ENCODE results near the gene FCRL3. TPM values are rescaled to one million over a fixed set of nuclear protein-coding genes. Genes with fewer than 3 reads are reported as not detected.

Gene FCRL3
- total and polyA plus RNA-seq, 2 of the 4 experiments (the other 2 are of a cell fraction) = not detected

DNA sequence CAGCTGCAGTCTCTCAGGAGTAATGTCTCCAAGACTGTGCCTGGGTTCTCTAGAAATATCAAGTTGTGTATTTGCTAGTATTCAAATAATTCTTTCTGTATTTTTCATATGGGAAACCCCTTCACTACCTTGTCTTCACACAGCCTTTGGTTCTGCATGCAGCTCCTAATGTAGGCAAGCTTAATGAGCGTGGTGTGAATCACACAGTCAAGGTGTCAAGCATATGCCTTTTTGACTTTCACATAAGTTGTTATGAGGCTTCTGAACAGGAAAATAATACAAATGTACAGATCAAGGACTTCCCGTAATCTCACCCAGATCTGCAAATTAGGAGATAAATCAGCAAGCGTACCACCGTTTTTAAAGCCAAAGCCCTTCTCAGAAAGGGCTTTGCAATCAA, at the start of gene FCRL3 (continued):
- TF ChIP-seq CTCF (conservative IDR thresholded peaks at IDR 0.05; ENCODE audit: low read depth, low read length) (no peak), POLR2A (IDR thresholded peaks at IDR 0.05; ENCODE audit: low read depth, low read length) (no peak), BHLHE40 (IDR thresholded peaks at IDR 0.05; ENCODE audit: low read depth, low read length) (no peak), CEBPB (IDR thresholded peaks at IDR 0.05; ENCODE audit: low read depth, low read length) (no peak)

- H2AFZ ChIP-seq (replicated peaks; ENCODE audit: low read length, poor library complexity) = no peak overlapping the region
- H3K9ac ChIP-seq (ENCODE audit: low read depth, low read length) = no peak overlapping the region
- CTCF ChIA-PET = no interaction called here
- in situ Hi-C loops (cut with MboI; ENCODE audit: low sequenced_read_pairs) = no loop called here
- no peak overlapping the region for H2AK5ac ChIP-seq (ENCODE audit: low read depth, low read length)
- no peaks in the 10 kb centered on the region for H3K4me1 ChIP-seq (ENCODE audit: control insufficient read depth, insufficient read depth, low read length)
- no peak overlapping the region for H3K56ac ChIP-seq (ENCODE audit: extremely low read depth, insufficient read depth, low read length)
- H2AK9ac ChIP-seq (replicated peaks; ENCODE audit: low read depth, low read length, poor library complexity) = no peak overlapping the region
- no peaks in the 10 kb centered on the region for H3K27me3 ChIP-seq (ENCODE audit: control insufficient read depth, insufficient read depth, low read length)
- dilution Hi-C loops (cut with HindIII; ENCODE audit: low sequenced_read_pairs, unreplicated experiment) = no loop called here
- H3K9me3 ChIP-seq (ENCODE audit: control insufficient read depth, insufficient read depth, low read length) = no peaks in the 10 kb centered on the region
- WGBS, 2 experiments (ENCODE audit: extremely low coverage in 2 of 2, insufficient read length in 1 of 2) = no CpG with 5 or more reads among the region's 3 CpGs
- DNase-seq (no peak), ATAC-seq (ENCODE audit: low read depth) (no peak)
- H4K91ac ChIP-seq (ENCODE audit: insufficient read depth, low read depth, low read length) = no peak overlapping the region
- no peak overlapping the region for H3K27ac ChIP-seq (ENCODE audit: insufficient read depth, low read length)
- H4K5ac ChIP-seq (ENCODE audit: low read depth, low read length) = no peak overlapping the region
- no peak for TF ChIP-seq CHD1 (IDR thresholded peaks at IDR 0.05; ENCODE audit: low read depth, low read length)
- no peak for TF ChIP-seq CTCF (conservative IDR thresholded peaks at IDR 0.05; ENCODE audit: low read depth, low read length)
- POLR2A ChIA-PET (ENCODE audit: unreplicated experiment) = no interaction called here
- no peak overlapping the region for H3K4me3 ChIP-seq (ENCODE audit: insufficient read depth, low read depth, low read length)
- no peak overlapping the region for H2BK120ac ChIP-seq (ENCODE audit: low read depth, low read length)
- no peak overlapping the region for H3K4ac ChIP-seq (ENCODE audit: low read depth, low read length)
- intact Hi-C loops (cut with micrococcal nuclease) = no loop called here
- H3K23ac ChIP-seq (ENCODE audit: low read depth, low read length) = no peak overlapping the region
- H4K20me1 ChIP-seq (ENCODE audit: insufficient read depth, low read length) = no peaks in the 10 kb centered on the region
- no peak overlapping the region for H3K18ac ChIP-seq (ENCODE audit: low read depth, low read length)
- H3K14ac ChIP-seq (replicated peaks; ENCODE audit: low read depth, low read length) = no peak overlapping the region
- H2BK20ac ChIP-seq (ENCODE audit: low read depth, low read length) = no peak overlapping the region
- H3K79me1 ChIP-seq (ENCODE audit: low read depth in 1 of 2, low read length in 2 of 2) = no peaks in the 10 kb centered on the region
- no peak overlapping the region for H3K4me2 ChIP-seq (ENCODE audit: low read depth, low read length)
- no TSS peak for BruUV-seq (replicated peaks)
- no peaks in the 10 kb centered on the region for H3K9me1 ChIP-seq (ENCODE audit: insufficient read depth, low read length)
- no peak overlapping the region for H4K8ac ChIP-seq (ENCODE audit: low read depth in 2 of 2, low read length in 2 of 2)
- no peaks in the 10 kb centered on the region for H3K36me3 ChIP-seq (ENCODE audit: control insufficient read depth, insufficient read depth, low read length)
- no peak overlapping the region for H2BK5ac ChIP-seq (ENCODE audit: low read depth, low read length, poor library complexity, severe bottlenecking)
- no peak overlapping the region for H2BK15ac ChIP-seq (ENCODE audit: low read depth, low read length)
Observed at GRCh38 chr1:157748262-157748817, 47.8 kb upstream of the FCRL3 start.
